H1 (cell line): ENCODE measurements around the gene AGRP.

Experiments used
- CBX8 ChIP-seq: fragments of 300-800, 300-1000 bp; sonication (generic); IDR thresholded peaks from 2 replicates; pipeline ENCODE4 v1.7.1; 2016; ENCODE audit warnings: low read depth, low read length, borderline replicate concordance
- EZH2 ChIP-seq: fragments of 200-600 bp; sonication (generic); IDR thresholded peaks from 2 replicates; pipeline ENCODE4 v1.7.1; 2012; ENCODE audit warnings: low read depth, mild to moderate bottlenecking, moderate library complexity, low read length, inconsistent platforms; ENCODE audit not compliant: severe bottlenecking
- GTF2F1 ChIP-seq: IDR thresholded peaks from 2 replicates; pipeline ENCODE4 v1.6.1; 2012; ENCODE audit warnings: low read depth, low read length, improper control_type of control experiment, borderline replicate concordance
- JUND ChIP-seq: IDR thresholded peaks from 2 replicates; pipeline ENCODE4 v1.6.1; 2011; ENCODE audit warnings: mild to moderate bottlenecking, improper control_type of control experiment, low read length
- MAFK ChIP-seq: IDR thresholded peaks from 2 replicates; pipeline ENCODE4 v1.6.1; 2012; ENCODE audit warnings: low read depth, mild to moderate bottlenecking, improper control_type of control experiment, low read length
- POLR2A ChIP-seq, 2 experiments: IDR thresholded peaks; 1 replicate in 1 of 2; 2 replicates in 1 of 2; pipeline ENCODE4 v1.6.1; 2011; ENCODE audit warnings: low read depth in 2 of 2, low read length in 2 of 2, mild to moderate bottlenecking in 2 of 2; ENCODE audit errors: control extremely low read depth in 1 of 2
- TAF1 ChIP-seq: IDR thresholded peaks from 2 replicates; pipeline ENCODE4 v1.6.1; 2011; ENCODE audit warnings: mild to moderate bottlenecking, low read depth, low read length
- TF ChIP-seq, protein P1 (sequence below), 3 experiments: IDR thresholded peaks; 1 replicate in 2 of 3; 2 replicates in 1 of 3; pipeline versions ENCODE4 v1.5.1 to v1.6.1; 2011; ENCODE audit warnings: low read length in 3 of 3, mild to moderate bottlenecking in 3 of 3, inconsistent platforms in 2 of 3, low read depth in 1 of 3, moderate library complexity in 1 of 3; ENCODE audit not compliant: insufficient read depth in 1 of 3; ENCODE audit errors: control extremely low read depth in 1 of 3

DNA sequence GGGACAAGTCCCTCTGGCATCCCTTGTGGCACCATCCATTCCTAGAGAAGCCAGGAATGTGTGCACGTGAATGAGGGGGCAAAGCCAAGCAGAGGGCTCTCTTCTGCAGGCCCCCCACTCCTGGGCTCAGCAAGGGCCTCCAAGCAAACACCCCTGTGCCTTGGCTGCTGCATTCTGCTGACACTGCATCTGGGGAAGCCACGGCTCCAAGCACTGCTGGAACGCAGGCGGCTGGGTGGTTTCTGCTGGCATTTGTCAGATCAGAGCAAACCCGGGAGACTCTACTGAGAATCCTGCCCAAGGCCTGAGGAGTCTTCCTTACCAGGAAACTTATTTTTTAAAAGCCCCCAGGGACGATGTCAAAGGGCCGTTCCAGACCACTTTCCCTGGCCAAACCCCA lies 25.7 kb downstream of the AGRP start:
- TF ChIP-seq EZH2 (no peak), CBX8 (no peak), TAF1 (no peak), JUND (no peak), POLR2A (IDR thresholded peaks at IDR 0.05; ENCODE audit: control extremely low read depth in 1 of 2, low read depth in 2 of 2, low read length in 2 of 2) (no peak), MAFK (no peak), GTF2F1 (no peak)
- TF ChIP-seq, protein P1, sequence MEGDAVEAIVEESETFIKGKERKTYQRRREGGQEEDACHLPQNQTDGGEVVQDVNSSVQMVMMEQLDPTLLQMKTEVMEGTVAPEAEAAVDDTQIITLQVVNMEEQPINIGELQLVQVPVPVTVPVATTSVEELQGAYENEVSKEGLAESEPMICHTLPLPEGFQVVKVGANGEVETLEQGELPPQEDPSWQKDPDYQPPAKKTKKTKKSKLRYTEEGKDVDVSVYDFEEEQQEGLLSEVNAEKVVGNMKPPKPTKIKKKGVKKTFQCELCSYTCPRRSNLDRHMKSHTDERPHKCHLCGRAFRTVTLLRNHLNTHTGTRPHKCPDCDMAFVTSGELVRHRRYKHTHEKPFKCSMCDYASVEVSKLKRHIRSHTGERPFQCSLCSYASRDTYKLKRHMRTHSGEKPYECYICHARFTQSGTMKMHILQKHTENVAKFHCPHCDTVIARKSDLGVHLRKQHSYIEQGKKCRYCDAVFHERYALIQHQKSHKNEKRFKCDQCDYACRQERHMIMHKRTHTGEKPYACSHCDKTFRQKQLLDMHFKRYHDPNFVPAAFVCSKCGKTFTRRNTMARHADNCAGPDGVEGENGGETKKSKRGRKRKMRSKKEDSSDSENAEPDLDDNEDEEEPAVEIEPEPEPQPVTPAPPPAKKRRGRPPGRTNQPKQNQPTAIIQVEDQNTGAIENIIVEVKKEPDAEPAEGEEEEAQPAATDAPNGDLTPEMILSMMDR (IDR thresholded peaks at IDR 0.05; ENCODE audit: control extremely low read depth in 1 of 3, insufficient read depth in 1 of 3, low read depth in 1 of 3, low read length in 3 of 3) = no peak
